NOMO-1 treated with DMSO at 0.1 percent for 48 hours (cell line): ENCODE results near the gene BIN1.

Experiments
- DNase-seq: peaks from one replicate; lab custom pipeline; 2025; ENCODE audit not compliant: unreplicated experiment; lab: John Stamatoyannopoulos, UW

Gene BIN1

GRCh38 chr2:127104166-127104660 is 2.7 kb downstream of the BIN1 start:
- no peak for DNase-seq

- no peak for DNase-seq
Measured at GRCh38 chr2:127103243-127104165, 3.5 kb downstream of the BIN1 start.

- no peak for DNase-seq
Measured at GRCh38 chr2:127102521-127103242, 4.3 kb downstream of the BIN1 start.

GRCh38 chr2:127101756-127102477 is 5.0 kb downstream of the BIN1 start:
- DNase-seq: no peak

- DNase-seq: no peak
Measured at GRCh38 chr2:127101048-127101611, 5.8 kb downstream of the BIN1 start.

GRCh38 chr2:127100251-127101047 is 6.5 kb downstream of the BIN1 start:
- no peak for DNase-seq

GRCh38 chr2:127098711-127099110 is 8.2 kb downstream of the BIN1 start:
- DNase-seq: no peak

- no peak for DNase-seq
Measured at GRCh38 chr2:127097841-127098651, 8.9 kb downstream of the BIN1 start.

- no peak for DNase-seq
Measured at GRCh38 chr2:127097471-127097765, 9.5 kb downstream of the BIN1 start.

- DNase-seq: no peak
Measured at GRCh38 chr2:127096718-127097470, 10.1 kb downstream of the BIN1 start.

DNA sequence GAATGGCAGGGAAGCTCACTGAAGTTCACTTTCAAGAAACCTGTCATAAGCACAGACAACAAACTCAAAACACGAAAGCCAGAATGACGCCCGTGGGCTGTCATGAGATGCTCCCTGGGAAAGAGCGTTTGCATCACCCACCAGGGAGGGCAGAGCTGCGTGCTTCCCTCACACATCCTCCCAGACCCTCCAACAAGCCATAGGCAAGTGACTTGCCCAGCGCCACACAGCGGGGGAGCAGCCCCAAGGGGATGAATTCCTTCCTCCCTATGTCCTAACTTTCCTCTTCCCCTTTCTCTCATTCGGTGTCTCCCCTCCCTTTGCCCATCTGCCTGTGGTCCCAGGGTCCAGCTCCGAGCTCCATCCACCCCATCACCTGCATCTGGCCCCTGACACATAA is 10.7 kb downstream of the BIN1 start:
- DNase-seq: no peak

DNA sequence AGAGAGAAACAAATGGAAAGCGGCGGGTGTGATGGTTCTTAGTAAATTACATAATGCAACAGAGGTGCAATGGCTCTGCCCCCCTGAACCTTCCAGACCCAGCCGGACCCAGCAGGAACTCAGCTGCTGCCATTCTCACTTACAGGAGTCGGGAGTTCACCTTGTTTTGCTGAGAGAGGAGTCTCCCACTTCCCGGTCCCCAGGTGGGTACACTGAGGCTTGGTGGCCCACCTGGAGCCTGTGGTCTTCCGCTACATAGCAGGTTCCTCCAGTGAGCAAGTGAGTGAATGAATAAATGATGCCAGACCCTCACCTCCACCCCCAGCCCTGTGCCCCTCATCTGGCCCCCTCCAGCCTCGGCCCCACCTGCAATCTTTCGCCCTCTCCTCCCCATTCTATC is 11.2 kb downstream of the BIN1 start:
- no peak for DNase-seq

DNA sequence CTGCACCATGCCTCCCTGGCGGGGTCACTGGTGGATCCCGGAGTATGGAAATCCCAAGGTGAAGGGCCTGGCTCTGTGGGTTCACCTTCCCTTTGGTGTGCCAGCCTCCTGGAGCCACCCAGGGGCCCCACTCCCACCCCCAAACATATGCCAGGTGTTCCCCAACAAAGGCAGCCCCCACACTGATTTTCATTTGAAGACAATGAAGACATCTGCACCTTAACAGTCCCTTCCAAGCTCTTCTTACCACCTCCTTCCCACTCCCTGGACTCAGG is 11.7 kb downstream of the BIN1 start:
- DNase-seq: no peak

DNA sequence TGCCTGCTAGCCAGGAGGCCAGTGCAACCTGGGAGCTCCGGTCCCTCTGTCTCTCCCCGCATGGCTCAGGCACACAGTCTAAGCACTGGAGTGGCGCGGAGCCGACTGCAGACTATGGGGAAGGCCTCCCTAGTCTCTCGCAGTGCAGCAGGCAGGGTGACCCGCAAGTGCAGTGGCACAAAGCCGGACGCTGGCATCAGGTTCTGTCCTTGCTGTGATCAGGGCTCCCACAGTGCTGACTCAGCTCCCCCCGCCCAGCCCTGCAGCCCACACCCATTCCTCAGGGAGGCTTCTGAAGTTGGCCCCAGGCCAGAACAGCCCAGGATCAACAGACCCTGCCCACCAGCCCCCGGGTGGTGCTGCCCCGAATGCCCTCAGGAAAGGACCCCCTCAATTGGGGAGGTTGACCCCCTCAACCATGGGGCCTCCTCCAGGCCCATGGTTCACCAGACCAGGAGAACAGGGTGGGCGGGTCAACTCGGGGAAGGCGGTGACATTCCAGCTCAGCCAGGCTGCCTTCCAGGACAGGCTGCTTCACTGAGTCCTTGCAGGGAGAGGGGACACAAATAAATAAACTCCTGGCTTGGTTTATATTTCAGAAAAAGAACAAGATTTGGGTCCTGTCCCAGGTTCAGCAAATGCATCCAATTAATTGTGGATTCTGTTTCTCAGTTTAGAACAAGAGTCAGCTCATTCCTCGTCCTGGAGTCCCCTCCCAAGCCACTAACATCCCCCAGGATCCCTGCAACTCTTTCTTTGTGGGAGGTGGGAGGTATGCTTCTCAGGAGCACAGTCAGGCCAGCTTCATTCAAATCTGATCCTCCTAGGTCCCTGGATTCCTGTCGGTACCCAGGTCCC is 12.2 kb downstream of the BIN1 start:
- DNase-seq: no peak

GRCh38 chr2:127093648-127094210 is 13.2 kb downstream of the BIN1 start:
- DNase-seq: no peak

DNA sequence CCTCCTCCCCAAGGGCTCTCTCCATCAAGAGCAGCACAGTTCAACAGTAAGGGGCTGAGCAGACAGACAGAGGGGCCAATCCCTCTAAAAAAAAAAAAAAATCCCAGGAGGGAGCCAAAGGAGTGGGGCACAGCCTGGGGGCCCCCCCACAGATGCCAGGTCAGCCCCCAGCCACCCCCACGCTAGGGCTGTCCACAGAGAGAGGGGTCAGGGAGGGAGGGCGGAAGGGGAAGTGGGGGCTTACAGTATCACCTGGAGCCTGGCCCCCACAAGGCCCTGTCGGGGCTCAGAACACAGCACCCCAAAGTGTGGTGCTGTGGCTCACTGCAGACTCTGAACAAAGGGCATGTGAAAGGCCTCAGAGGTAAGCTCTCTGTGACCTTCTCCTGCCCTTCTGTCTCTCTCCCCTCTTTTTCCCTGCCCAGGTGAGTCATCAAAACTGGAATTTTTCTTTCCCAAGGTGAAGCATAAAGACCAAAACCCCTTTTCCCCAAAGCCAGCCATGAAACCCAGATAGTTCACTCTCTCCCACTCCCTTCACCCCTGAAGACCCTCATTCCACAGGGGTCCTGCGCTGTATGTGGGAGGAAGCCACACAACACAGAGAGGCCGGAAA is 13.9 kb downstream of the BIN1 start:
- no peak for DNase-seq

DNA sequence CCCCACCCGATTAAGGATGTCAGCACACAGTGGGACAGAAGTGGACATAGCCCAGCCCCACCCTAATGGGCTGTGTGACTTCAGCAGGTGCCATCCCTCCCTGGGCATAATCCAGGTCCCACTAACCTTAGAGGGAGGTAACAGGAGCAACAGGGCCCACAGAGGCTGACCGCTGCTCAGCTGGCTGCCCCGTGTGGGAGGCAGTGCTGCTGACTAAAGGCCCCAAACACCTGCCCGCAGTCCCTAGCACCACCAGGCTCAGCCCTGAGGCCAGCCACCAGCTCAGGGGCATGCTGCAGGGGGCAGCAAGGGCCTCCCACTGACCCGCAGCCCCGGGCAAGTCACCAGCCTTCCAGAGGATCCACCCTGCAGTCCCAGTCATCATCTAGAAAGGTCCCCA is 14.6 kb downstream of the BIN1 start:
- DNase-seq: no peak

GRCh38 chr2:127091886-127092285 is 15.1 kb downstream of the BIN1 start:
- DNase-seq: no peak
